ENCODE data around the gene SEL1L2.

SEL1L2 gene

DNA sequence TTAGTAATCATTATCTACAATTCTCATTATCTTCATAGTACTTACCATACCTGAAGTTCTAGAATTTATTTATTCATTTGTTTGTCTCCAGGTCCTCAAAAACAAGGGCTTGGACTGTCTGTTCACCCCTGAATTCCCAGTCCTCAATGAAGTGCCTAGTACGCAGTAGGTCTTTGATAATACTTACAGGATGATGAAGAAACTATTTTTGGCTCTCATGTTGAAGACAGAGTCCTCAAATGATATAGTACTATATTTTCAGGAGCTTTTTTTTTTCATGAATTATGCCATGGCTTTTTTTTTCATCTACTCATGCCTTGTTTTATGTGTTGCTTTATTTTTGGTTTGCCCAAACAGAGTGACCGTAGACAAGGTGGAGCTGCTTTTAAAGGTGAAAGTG is 139.1 kb downstream of the SEL1L2 start:
- no peak for DNase-seq
- TF ChIP-seq, protein P1, sequence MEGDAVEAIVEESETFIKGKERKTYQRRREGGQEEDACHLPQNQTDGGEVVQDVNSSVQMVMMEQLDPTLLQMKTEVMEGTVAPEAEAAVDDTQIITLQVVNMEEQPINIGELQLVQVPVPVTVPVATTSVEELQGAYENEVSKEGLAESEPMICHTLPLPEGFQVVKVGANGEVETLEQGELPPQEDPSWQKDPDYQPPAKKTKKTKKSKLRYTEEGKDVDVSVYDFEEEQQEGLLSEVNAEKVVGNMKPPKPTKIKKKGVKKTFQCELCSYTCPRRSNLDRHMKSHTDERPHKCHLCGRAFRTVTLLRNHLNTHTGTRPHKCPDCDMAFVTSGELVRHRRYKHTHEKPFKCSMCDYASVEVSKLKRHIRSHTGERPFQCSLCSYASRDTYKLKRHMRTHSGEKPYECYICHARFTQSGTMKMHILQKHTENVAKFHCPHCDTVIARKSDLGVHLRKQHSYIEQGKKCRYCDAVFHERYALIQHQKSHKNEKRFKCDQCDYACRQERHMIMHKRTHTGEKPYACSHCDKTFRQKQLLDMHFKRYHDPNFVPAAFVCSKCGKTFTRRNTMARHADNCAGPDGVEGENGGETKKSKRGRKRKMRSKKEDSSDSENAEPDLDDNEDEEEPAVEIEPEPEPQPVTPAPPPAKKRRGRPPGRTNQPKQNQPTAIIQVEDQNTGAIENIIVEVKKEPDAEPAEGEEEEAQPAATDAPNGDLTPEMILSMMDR (IDR thresholded peaks at IDR 0.05) = no peak
- intact Hi-C loops (cut with DNase I; ENCODE audit: low total_unique reads) = no loop called here

DNA sequence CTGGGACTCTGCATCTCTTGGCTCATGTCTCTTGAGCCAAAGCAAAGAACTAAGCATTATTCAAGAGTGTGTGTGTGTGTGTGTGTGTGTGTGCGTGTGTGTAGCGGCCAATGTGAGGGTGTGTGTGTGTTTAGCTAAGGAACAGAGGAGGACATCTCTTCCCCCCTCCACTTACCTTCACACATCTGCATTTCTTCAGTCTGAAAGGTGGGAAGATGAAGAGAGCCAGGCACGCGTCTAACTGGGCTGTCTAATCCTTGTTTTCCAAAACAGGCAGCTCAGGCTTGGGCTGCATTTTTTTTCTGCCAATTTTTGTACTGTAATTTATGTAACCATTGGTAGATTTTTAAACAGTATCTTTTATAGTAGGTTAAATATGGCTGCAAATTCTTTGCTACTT is 146.1 kb downstream of the SEL1L2 start:
- DNase-seq = no peak
- H3K27ac ChIP-seq = no peak overlapping the region

More for the DNA sequence above, 139.1 kb downstream of the SEL1L2 start:
- peak overlapping the region; percentile 45 to 68 for H3K27ac ChIP-seq
- no peaks in the 10 kb centered on the region for H3K27me3 ChIP-seq
- H3K4me3 ChIP-seq = no peak overlapping the region
- H3K4me1 ChIP-seq = peaks cover 0 to 35% (median 6%) of the 10 kb centered on the region in 4 donors
- no peaks in the 10 kb centered on the region for H3K9me3 ChIP-seq
- no peaks in the 10 kb centered on the region for H3K36me3 ChIP-seq

DNA sequence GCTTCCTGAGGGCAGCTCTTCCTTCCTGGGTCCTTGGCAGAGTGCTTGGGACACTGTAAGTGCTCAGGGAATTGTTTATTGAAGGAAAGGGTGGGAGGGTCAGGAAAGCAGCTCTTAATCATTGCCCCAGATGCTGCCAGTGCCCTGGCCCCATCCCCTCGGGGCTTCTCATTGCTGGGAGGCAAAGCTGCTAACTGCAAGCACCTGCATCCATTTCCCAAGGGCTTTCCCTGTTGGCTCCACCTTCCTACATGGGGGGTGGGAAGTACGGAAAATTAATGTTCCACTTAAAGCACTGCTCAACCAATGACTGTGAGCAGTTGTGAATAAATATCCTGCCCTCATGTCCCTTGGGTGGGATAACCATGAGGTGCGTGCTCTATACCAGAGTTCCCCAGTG is 149.2 kb downstream of the SEL1L2 start:
- intact Hi-C loops (cut with DNase I; ENCODE audit: low total_unique reads) = no loop called here
- Histone ChIP-seq H3K9me3 (no peaks in the 10 kb centered on the region), H3K36me3 (no peaks in the 10 kb centered on the region), H3K4me1 (peaks cover 0 to 6% (median 0%) of the 10 kb centered on the region in 4 donors), H3K27ac (no peak overlapping the region), H3K27me3 (no peaks in the 10 kb centered on the region), H3K4me3 (no peak overlapping the region)
- no peak for DNase-seq
- TF ChIP-seq, protein P1 (IDR thresholded peaks at IDR 0.05) = no peak

More for the DNA sequence above, 146.1 kb downstream of the SEL1L2 start:
- H3K9me3 ChIP-seq = no peaks in the 10 kb centered on the region
- intact Hi-C loops (cut with DNase I; ENCODE audit: low total_unique reads) = no loop called here
- peaks cover 0 to 6% (median 3%) of the 10 kb centered on the region in 4 donors for H3K4me1 ChIP-seq
- H3K36me3 ChIP-seq = no peaks in the 10 kb centered on the region
- TF ChIP-seq, protein P1 (IDR thresholded peaks at IDR 0.05) = no peak
- no peak overlapping the region for H3K4me3 ChIP-seq
- H3K27me3 ChIP-seq = no peaks in the 10 kb centered on the region

DNA sequence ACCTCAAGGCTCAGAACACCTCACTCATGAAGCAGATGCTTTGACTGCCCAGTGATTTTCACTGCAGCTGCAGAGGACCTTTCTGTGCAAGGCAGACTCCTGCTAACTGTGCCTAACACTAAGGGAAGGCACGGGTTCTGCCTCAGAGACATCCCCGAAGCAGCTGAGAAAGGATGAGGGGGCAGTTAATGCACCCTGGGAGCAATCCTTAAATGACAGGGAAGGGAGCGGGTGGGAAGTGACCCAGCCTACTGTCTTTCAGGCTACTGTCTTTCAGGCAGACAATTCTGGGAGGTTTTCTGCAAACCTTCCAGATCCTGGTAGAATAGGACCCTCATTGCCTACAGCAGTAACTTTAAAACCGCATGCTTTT is 150.3 kb downstream of the SEL1L2 start:
- Histone ChIP-seq H3K9me3 (no peaks in the 10 kb centered on the region), H3K4me3 (no peak overlapping the region), H3K27me3 (no peaks in the 10 kb centered on the region), H3K36me3 (no peaks in the 10 kb centered on the region), H3K4me1 (peaks cover 0 to 6% (median 0%) of the 10 kb centered on the region in 4 donors), H3K27ac (no peak overlapping the region)
- DNase-seq = no peak
- TF ChIP-seq, protein P1 (IDR thresholded peaks at IDR 0.05) = no peak
- intact Hi-C loops (cut with DNase I; ENCODE audit: low total_unique reads) = no loop called here

DNA sequence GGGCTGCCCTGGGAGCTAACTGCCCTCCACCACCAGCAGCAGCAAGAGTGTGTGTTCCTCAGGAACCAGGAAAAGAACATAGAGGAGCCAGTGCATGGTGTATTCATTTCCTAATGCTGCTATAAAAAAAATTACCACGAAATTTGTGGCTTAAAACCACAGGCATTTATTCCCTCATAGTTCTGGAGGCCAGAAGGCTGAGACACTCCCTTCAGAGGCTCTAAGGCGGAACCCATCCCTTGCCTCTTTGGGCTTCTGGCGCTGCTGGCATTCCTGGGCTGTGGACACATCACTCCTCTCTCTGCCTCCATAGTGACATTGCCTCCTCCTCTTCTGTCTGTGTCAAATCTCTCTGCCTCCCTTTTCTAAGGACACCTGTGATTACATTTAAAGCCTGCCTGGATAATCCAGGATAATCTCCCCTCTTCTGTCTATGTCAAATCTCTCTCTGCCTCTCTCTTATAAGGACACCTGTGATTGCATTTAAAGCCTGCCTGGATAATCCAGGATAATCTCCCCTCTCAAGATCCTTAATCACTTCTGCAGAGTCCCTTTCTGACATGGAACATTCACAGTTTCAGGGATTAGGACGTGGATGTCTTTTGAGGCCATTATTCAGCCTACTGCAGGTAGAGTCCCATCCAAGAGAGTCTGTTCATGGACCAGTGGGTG is 150.9 kb downstream of the SEL1L2 start:
- DNase-seq = no peak
- H3K27ac ChIP-seq = no peak overlapping the region
- intact Hi-C loops (cut with DNase I; ENCODE audit: low total_unique reads) = no loop called here

More for the DNA sequence above, 150.9 kb downstream of the SEL1L2 start:
- Histone ChIP-seq H3K4me3 (no peak overlapping the region), H3K27me3 (no peaks in the 10 kb centered on the region), H3K9me3 (no peaks in the 10 kb centered on the region), H3K4me1 (peaks cover 0 to 6% (median 0%) of the 10 kb centered on the region in 4 donors), H3K36me3 (no peaks in the 10 kb centered on the region)
- TF ChIP-seq, protein P1 (IDR thresholded peaks at IDR 0.05) = no peak
